GM12873 (cell line): ENCODE data around the gene SPON2.

ENCODE experiments used
- CTCF ChIP-seq: IDR thresholded peaks from 2 replicates; pipeline ENCODE4 v1.5.1; 2012; ENCODE audit warnings: low read depth, mild to moderate bottlenecking, moderate library complexity, low read length, control low read depth; ENCODE audit not compliant: insufficient read depth; ENCODE audit errors: missing control alignments

SPON2 gene

DNA sequence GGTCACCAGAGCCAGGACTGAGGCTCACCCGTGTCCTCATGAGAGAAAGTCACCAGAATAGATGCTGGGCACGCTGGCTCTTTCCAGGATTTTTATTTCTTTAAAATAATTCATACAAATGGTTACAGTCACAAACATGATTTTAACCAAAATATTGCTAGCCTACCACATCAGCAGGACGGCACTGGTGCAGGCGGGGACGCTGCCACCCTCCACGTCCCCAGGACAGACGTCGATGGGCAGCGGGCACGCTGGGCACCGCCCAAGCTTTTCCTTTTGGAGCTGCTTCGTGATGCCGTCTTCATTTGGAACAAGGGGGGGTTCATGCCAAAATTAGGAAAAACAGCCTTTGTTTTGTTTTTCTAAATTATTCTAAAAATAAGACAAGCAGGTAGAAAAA lies 39.0 kb upstream of the SPON2 start:
- TF ChIP-seq CTCF = no peak

DNA sequence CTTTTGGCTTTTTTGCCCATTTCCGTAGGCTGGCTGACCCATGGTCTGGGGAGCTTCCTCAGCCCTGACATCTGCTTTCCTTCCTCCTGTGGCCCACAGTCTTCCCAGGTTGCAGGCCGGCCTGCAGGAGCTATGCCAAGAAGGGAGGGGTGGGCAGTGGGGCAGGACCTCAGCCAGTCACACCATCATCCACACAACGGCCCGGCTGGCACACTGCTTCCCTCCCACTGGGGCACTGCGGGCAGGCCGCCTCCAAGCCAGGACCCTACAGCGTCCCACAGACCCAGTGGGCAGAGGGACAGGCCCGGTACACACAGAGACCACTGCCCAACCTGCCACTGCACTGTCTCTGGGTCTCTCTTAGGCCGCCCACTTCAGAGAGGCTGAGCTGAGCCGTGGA lies 38.6 kb upstream of the SPON2 start:
- no peak for TF ChIP-seq CTCF

GRCh38 chr4:1210241-1210841 lies 38.0 kb upstream of the SPON2 start:
- no peak for TF ChIP-seq CTCF

DNA sequence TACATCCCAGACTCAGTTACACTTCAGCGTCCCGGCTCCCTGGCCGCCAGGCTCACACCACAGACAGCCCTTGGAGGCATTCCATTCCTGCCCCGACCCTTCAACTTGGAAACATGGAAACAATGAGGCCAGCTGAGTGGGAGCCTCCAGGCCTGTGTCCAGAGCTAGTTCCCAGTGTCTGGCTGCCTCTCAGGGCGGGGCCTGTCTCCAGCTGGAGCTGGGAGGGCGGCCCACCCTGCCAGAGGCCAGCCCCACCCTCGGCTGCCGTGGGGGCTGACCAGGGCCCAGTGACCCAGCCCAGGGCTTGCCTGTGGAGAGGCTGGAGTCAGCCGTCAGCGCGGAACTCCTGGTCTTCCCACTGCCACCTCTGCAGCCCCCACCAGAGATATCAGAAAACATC lies 37.4 kb upstream of the SPON2 start:
- no peak for TF ChIP-seq CTCF

GRCh38 chr4:1208970-1209704 lies 36.8 kb upstream of the SPON2 start:
- TF ChIP-seq CTCF = no peak

- TF ChIP-seq CTCF = no peak
Measured at GRCh38 chr4:1208266-1208961, 36.0 kb upstream of the SPON2 start.

- no peak for TF ChIP-seq CTCF
Measured at GRCh38 chr4:1207603-1208265, 35.4 kb upstream of the SPON2 start.
